Measurements from ENCODE around the gene LDLRAD3. TPM values are rescaled to one million over a fixed set of nuclear protein-coding genes. Genes with fewer than 3 reads are reported as not detected.

The LDLRAD3 gene
- total and polyA plus RNA-seq, 12 donors: 5.4 to 16.7 (median 10.2) TPM

DNA sequence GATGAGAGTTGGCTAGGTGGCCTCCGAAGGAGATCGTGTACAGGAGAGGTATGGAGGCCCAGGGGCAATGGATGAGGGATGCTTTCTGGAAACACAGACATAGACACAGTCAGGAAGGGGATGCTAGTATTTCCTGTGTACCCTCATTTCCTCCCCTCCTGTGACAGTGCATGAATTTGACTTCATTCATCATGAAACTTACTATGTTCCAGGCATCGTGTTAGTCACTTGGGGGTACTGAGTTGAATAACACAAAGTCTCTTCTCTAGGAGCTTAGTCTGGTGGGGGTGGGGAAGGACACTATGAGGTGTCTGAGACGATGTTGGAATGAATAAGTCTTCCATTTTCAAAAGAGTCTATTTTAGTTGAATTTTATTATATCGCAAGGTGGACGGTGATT lies 32.6 kb downstream of the LDLRAD3 start:
- intact Hi-C loops (cut with DNase I): no loop called here
- WGBS, 4 donors: 93 to 98% (median 93%) methylated on average over 6 of the region's 6 CpGs
- H3K9me3 ChIP-seq (replicated peaks in 1 of 3): no peaks in the 10 kb centered on the region

DNA sequence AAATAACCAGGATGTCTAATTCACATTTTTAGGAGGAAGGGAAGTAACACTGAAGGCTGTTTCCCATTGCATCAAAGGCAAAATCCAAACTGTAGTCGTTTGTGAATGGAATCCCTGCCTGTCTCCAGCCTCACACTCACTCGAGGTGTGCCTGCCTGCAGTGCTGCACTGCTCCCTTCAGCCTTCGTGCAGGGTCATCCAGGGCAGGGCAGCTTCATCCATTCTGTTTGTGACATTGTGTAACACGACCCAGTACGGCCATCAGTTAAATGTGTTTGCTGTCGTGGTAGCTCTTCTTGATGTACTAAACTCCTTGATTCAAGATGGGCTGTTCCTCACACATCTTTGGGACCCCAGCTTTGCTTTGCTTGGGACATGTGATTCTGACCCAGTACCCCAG lies 34.3 kb downstream of the LDLRAD3 start:
- H3K9me3 ChIP-seq (replicated peaks in 1 of 3): no peaks in the 10 kb centered on the region
- no peak for TF ChIP-seq CTCF (IDR thresholded peaks at IDR 0.05)
- no peak for DNase-seq
- H3K4me3 ChIP-seq: no peak overlapping the region
- intact Hi-C loops (cut with DNase I): no loop called here
- H3K27me3 ChIP-seq: no peaks in the 10 kb centered on the region
- H3K27ac ChIP-seq: no peak overlapping the region
- H3K36me3 ChIP-seq (replicated peaks in 1 of 2): no peaks in the 10 kb centered on the region
- WGBS, 4 donors: 42 to 52% (median 46%) methylated on average over 6 of the region's 6 CpGs
- H3K4me1 ChIP-seq (replicated peaks in 1 of 2): peaks cover 4 to 20% of the 10 kb centered on the region in 2 donors

More for the DNA sequence above, 32.6 kb downstream of the LDLRAD3 start:
- no peak for DNase-seq
- Histone ChIP-seq H3K4me3 (no peak overlapping the region), H3K36me3 (replicated peaks in 1 of 2) (no peaks in the 10 kb centered on the region), H3K27ac (no peak overlapping the region), H3K27me3 (no peaks in the 10 kb centered on the region), H3K4me1 (replicated peaks in 1 of 2) (peaks cover under 1 to 4% of the 10 kb centered on the region in 2 donors)
- TF ChIP-seq POLR2A (IDR thresholded peaks at IDR 0.05): no peak
- TF ChIP-seq CTCF (IDR thresholded peaks at IDR 0.05): no peak

DNA sequence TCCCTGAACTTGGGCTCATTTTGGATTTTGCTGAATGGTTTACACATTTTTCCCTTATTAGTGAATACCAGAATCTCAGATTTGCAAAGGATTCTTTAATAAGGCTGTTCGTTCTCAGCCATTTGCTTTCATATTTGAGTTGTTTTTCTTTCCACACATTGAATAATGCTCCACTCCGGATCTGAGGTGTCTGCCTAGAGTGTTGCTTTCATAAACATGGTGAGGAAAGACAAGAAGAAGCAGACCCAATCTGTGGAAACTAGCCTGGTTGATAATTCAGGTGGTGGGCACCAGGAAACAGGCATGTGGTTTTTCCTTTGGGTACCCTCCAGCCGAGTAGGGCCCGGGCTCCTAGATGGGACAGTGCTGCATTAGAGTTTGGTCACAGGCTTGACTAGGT lies 35.0 kb downstream of the LDLRAD3 start:
- TF ChIP-seq POLR2A (IDR thresholded peaks at IDR 0.05) (no peak), CTCF (IDR thresholded peaks at IDR 0.05) (no peak)
- no peak for DNase-seq
- intact Hi-C loops (cut with DNase I): no loop called here
- no peaks in the 10 kb centered on the region for H3K36me3 ChIP-seq (replicated peaks in 1 of 2)
- no peaks in the 10 kb centered on the region for H3K27me3 ChIP-seq
- H3K4me3 ChIP-seq: no peak overlapping the region
- H3K4me1 ChIP-seq (replicated peaks in 1 of 2): peaks cover 4 to 20% of the 10 kb centered on the region in 2 donors
- H3K27ac ChIP-seq: no peak overlapping the region
- no peaks in the 10 kb centered on the region for H3K9me3 ChIP-seq (replicated peaks in 1 of 3)
- 79 to 91% (median 88%) methylated on average over 4 of the region's 4 CpGs for WGBS, 4 donors

DNA sequence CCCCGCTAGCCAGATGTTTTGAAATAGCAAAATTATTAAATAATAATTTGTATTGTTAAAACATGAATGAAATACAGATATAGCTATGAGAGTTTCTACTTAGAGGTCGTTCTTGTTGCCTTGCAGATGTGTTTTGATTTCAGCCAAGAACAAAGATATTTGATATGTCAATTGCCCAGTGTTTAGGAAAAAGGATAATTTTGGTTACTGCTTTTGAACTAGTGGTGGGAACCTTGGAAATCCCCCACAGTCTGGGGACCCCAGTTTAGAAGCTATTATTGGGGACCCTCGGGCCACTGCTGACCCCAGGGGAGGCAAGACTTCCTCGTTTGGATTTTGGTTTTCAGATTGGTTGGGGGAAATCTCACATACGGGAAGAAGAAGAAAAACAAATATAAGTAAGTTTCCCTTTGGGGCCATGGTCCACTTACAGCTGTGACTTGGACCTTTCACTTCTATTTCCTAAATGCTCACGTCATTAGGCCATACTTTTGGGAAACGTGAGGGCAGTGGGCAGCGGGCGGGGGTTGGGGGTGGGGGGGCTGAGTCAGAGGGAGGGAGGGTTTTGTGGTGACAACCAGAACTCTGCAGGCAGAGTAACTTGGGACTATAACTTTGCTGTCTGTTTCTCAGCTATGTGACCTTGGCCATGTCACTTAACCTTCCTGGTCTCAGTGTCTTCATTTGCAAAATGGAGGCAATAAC lies 37.0 kb downstream of the LDLRAD3 start:
- Histone ChIP-seq H3K27ac (peak overlapping the region in 2 of 5 donors; percentile 21 to 81), H3K4me3 (no peak overlapping the region), H3K4me1 (replicated peaks in 1 of 2) (peaks cover 4 to 20% of the 10 kb centered on the region in 2 donors), H3K36me3 (replicated peaks in 1 of 2) (no peaks in the 10 kb centered on the region), H3K9me3 (replicated peaks in 1 of 3) (no peaks in the 10 kb centered on the region), H3K27me3 (no peaks in the 10 kb centered on the region)
- peak in 1 of 7 donors; percentile 4 for DNase-seq
- intact Hi-C loops (cut with DNase I): no loop called here
- 57 to 64% (median 60%) methylated on average over 9 of the region's 9 CpGs for whole genome bisulfite sequencing, 4 donors
- TF ChIP-seq POLR2A (IDR thresholded peaks at IDR 0.05) (no peak), CTCF (IDR thresholded peaks at IDR 0.05) (no peak)

Data from adrenal gland (tissue), 12 donors.